NCI-H1417 (cell line): Measurements from ENCODE around the gene TECTA.
A peak's percentile ranks its signal among the peaks of the same experiment; 100 is the strongest.
"Not testable (repeated sequence)": the region's sequence is repeated elsewhere in the genome, so short reads cannot be mapped to it uniquely, and the experiment has no call there.

ENCODE experiments used
- DNase-seq, 3 experiments: peaks; one replicate each; lab custom pipeline; 2025; lab: John Stamatoyannopoulos, UW

TECTA gene

GRCh38 chr11:121095561-121095960, 5.5 kb upstream of the TECTA start:
- DNase-seq, result no peak

GRCh38 chr11:121099364-121099763, 1.7 kb upstream of the TECTA start:
- DNase-seq, result no peak

GRCh38 chr11:121099885-121100284, 1.2 kb upstream of the TECTA start:
- DNase-seq, result no peak

GRCh38 chr11:121104312-121104762, 3.3 kb downstream of the TECTA start:
- no peak for DNase-seq

GRCh38 chr11:121105063-121105480, 4.0 kb downstream of the TECTA start:
- DNase-seq, result peak in 1 of 3 experiments; percentile 6

GRCh38 chr11:121105481-121106195, 4.6 kb downstream of the TECTA start:
- no peak for DNase-seq

GRCh38 chr11:121106812-121107211, 5.8 kb downstream of the TECTA start:
- peak in 2 of 3 experiments; percentile 54 to 84 for DNase-seq

- no peak for DNase-seq
These were observed 7.4 kb downstream of the TECTA start for GRCh38 chr11:121108413-121108812.

GRCh38 chr11:121109471-121109870, 8.4 kb downstream of the TECTA start:
- no peak for DNase-seq

GRCh38 chr11:121109916-121110586, 9.0 kb downstream of the TECTA start:
- DNase-seq, result no peak

GRCh38 chr11:121110871-121111724, 10.1 kb downstream of the TECTA start:
- DNase-seq, result peak in 1 of 3 experiments; percentile 13

- DNase-seq, result peak; percentile 36 to 81 (median 56)
These were observed 11.7 kb downstream of the TECTA start for GRCh38 chr11:121112498-121113455.

- no peak for DNase-seq
These were observed 12.6 kb downstream of the TECTA start for GRCh38 chr11:121113611-121114010.

GRCh38 chr11:121115024-121115423, 14.0 kb downstream of the TECTA start:
- not testable (repeated sequence) for DNase-seq

GRCh38 chr11:121117788-121118187, 16.7 kb downstream of the TECTA start:
- DNase-seq, result peak in 1 of 3 experiments; percentile 11

GRCh38 chr11:121119440-121119839, 18.4 kb downstream of the TECTA start:
- DNase-seq, result peak in 1 of 3 experiments; percentile 8

- DNase-seq, result no peak
These were observed 21.3 kb downstream of the TECTA start for GRCh38 chr11:121122328-121122727.

GRCh38 chr11:121123496-121124069, 22.5 kb downstream of the TECTA start:
- DNase-seq, result no peak

- no peak for DNase-seq
These were observed 26.8 kb downstream of the TECTA start for GRCh38 chr11:121127809-121128208.

- no peak for DNase-seq
These were observed 28.6 kb downstream of the TECTA start for GRCh38 chr11:121129362-121130340.
